Esophagus squamous epithelium (tissue), 4 donors: ENCODE data around the gene RFC4.

Experiments
- POLR2A ChIP-seq, 4 donors: fragments of 450-650 bp; IDR thresholded peaks; one replicate each; pipeline ENCODE4 v1.6.1; 2017; ENCODE audit warnings: antibody characterized with exemption in 4 of 4, mild to moderate bottlenecking in 4 of 4, moderate library complexity in 3 of 4
- TF ChIP-seq, protein P1 (sequence below), 6 experiments: fragments of 450-650 bp in 4 of 6; fragments of 200-600 bp in 2 of 6; sonication (generic) in 2 of 6; IDR thresholded peaks; one replicate each; pipeline ENCODE4 v1.5.1; 2016 to 2019; ENCODE audit warnings: antibody characterized with exemption in 6 of 6, mild to moderate bottlenecking in 4 of 6, moderate library complexity in 4 of 6

DNA sequence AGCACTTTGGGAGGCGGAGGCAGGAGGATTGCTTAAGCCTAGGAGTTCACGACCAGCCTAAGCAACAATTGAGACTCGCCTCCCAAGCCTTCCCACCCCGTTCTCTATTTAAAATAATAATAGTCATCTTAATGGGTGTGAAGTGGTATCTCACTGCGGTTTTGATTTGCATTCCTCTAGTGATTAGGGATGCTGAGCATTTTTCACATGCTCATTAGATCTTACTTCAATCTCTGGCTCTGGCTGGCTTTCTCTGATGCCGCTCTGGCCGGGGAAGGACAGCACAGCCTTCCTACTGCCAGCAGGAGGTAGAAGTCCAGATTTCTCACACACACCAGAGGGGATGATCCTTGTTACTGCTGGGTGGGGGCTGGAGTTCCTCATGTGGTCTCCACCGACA, 30.3 kb downstream of the RFC4 start:
- TF ChIP-seq POLR2A (IDR thresholded peaks at IDR 0.05), result no peak
- TF ChIP-seq, protein P1, sequence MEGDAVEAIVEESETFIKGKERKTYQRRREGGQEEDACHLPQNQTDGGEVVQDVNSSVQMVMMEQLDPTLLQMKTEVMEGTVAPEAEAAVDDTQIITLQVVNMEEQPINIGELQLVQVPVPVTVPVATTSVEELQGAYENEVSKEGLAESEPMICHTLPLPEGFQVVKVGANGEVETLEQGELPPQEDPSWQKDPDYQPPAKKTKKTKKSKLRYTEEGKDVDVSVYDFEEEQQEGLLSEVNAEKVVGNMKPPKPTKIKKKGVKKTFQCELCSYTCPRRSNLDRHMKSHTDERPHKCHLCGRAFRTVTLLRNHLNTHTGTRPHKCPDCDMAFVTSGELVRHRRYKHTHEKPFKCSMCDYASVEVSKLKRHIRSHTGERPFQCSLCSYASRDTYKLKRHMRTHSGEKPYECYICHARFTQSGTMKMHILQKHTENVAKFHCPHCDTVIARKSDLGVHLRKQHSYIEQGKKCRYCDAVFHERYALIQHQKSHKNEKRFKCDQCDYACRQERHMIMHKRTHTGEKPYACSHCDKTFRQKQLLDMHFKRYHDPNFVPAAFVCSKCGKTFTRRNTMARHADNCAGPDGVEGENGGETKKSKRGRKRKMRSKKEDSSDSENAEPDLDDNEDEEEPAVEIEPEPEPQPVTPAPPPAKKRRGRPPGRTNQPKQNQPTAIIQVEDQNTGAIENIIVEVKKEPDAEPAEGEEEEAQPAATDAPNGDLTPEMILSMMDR (IDR thresholded peaks at IDR 0.05), result no peak
